HepG2 (cell line): Measurements from ENCODE around the gene CAPN11. TPM values are rescaled to one million over a fixed set of nuclear protein-coding genes. Genes with fewer than 3 reads are reported as not detected.

Source experiments
- ATAC-seq: fragments of 200-7000 bp; cut with Tn5 transposase; 3 replicates; pipeline ENCODE4 v1.9.1; 2020; ENCODE audit warnings: mild to moderate bottlenecking, moderate library complexity
- BruUV-seq: library from RNA; stranded (reverse); fragments of 400-500 nt; replicated peaks from 2 replicates; lab custom pipeline; 2021; lab: Mats Ljungman, UMichigan
- CTCF ChIA-PET: fragments of 300-600 bp; formaldehyde crosslinking; extraction: SDS; loops from one replicate; lab custom pipeline; 2021; ENCODE audit warnings: low total read pairs, inconsistent platforms, low intra/inter-chr PET ratio; lab: Yijun Ruan, JAX
- POLR2A ChIA-PET: fragments of 350-600 bp; sonication (Branson Sonifier 250); formaldehyde crosslinking; loops from one replicate; lab custom pipeline; 2020; ENCODE audit warnings: antibody characterized with exemption, inconsistent platforms; lab: Yijun Ruan, JAX
- DNase-seq: peaks from one replicate; pipeline ENCODE4 v3.0.0-alpha.2; 2015; ENCODE audit warnings: low spot score
- FAIRE-seq: peaks from 3 replicates; lab custom pipeline; 2011; peaks lifted over from hg19 to GRCh38; lab: Jason Lieb, UNC
- H2AFZ ChIP-seq: one replicate; pipeline ENCODE4 v1.6.1; 2011; ENCODE audit warnings: low read length, inconsistent platforms
- H3K27ac ChIP-seq: fragments of 300-600 bp; 3 replicates; pipeline ENCODE4 v1.8.0; 2011; ENCODE audit warnings: mixed run types, mild to moderate bottlenecking, mixed read lengths, low read length, inconsistent platforms; ENCODE audit not compliant: insufficient read depth; ENCODE audit errors: extremely low read length
- H3K27me3 ChIP-seq, 2 experiments: fragments of 200-600 bp in 1 of 2; 2 replicates in 1 of 2; 3 replicates in 1 of 2; pipeline versions ENCODE4 v1.6.0 to v1.8.0; 2011; ENCODE audit warnings: low read length in 2 of 2, mild to moderate bottlenecking in 2 of 2, moderate library complexity in 2 of 2, inconsistent platforms in 1 of 2; ENCODE audit not compliant: insufficient read depth in 2 of 2, control insufficient read depth in 1 of 2
- H3K36me3 ChIP-seq, 2 experiments: fragments of 200-600 bp in 1 of 2; replicated peaks in 1 of 2; 2 replicates in 1 of 2; 3 replicates in 1 of 2; pipeline versions ENCODE4 v1.5.1 to v1.8.0; 2011; ENCODE audit warnings: low read length in 2 of 2, inconsistent platforms in 1 of 2; ENCODE audit not compliant: insufficient read depth in 2 of 2, control insufficient read depth in 1 of 2
- H3K4me1 ChIP-seq: 2 replicates; pipeline ENCODE4 v1.5.1; 2012; ENCODE audit warnings: low read length, inconsistent platforms; ENCODE audit not compliant: insufficient read depth
- H3K4me2 ChIP-seq: 2 replicates; pipeline ENCODE4 v1.6.0; 2011; ENCODE audit warnings: low read depth, low read length, inconsistent platforms
- H3K4me3 ChIP-seq, 3 experiments: fragments of 200-600 bp in 1 of 3; sonication (generic), shearing (Covaris generic) in 1 of 3; replicated peaks in 1 of 3; 2 replicates each; pipeline ENCODE4 v1.5.1; 2011 to 2016; ENCODE audit warnings: low read length in 3 of 3, inconsistent platforms in 2 of 3, low read depth in 2 of 3, mild to moderate bottlenecking in 2 of 3, control low read depth in 1 of 3, mixed read lengths in 1 of 3; ENCODE audit not compliant: insufficient read depth in 1 of 3
- H3K79me2 ChIP-seq: one replicate; pipeline ENCODE4 v1.6.1; 2011; ENCODE audit warnings: low read length, inconsistent platforms; ENCODE audit not compliant: insufficient read depth
- H3K9ac ChIP-seq: 2 replicates; pipeline ENCODE4 v1.6.0; 2011; ENCODE audit warnings: mild to moderate bottlenecking, low read depth, low read length, inconsistent platforms; ENCODE audit not compliant: insufficient read depth
- H3K9me3 ChIP-seq: 2 replicates; pipeline ENCODE4 v1.5.1; 2012; ENCODE audit warnings: mild to moderate bottlenecking, low read length
- H4K20me1 ChIP-seq: 2 replicates; pipeline ENCODE4 v1.6.0; 2011; ENCODE audit warnings: inconsistent platforms, mild to moderate bottlenecking, low read length, moderate library complexity; ENCODE audit not compliant: insufficient read depth
- MEIS1 ChIP-seq: sonication (generic); formaldehyde crosslinking; IDR thresholded peaks from 2 replicates; pipeline ENCODE4 v1.9.0; 2021; ENCODE audit warnings: mild to moderate bottlenecking, missing genetic modification reagents, moderate library complexity, borderline replicate concordance
- PAXIP1 ChIP-seq: sonication (generic); formaldehyde crosslinking; conservative IDR thresholded peaks from 2 replicates; pipeline ENCODE4 v1.4.0; 2020; ENCODE audit warnings: mild to moderate bottlenecking, missing genetic modification reagents, moderate library complexity
- TFE3 ChIP-seq: IDR thresholded peaks from 2 replicates; pipeline ENCODE4 v1.6.1; 2016
- WGBS: methylation state at CpG from one replicate; pipeline ENCODE4 v1.1.6; 2017; ENCODE audit warnings: low lambda C conversion rate; 5-methylcytosine and 5-hydroxymethylcytosine counted together
- in situ Hi-C: cut with HindIII; loops from 2 replicates; pipeline ENCODE4 v1.10.0; 2017; ENCODE audit warnings: low pct_unique_long_range_greater_than_20kb; ENCODE audit not compliant: extremely low pct_ligation_motif_present
- intact Hi-C: fragments of 100-400 bp; cut with micrococcal nuclease; formaldehyde crosslinking; loops from one replicate; pipeline ENCODE4 v1.10.0; 2022; ENCODE audit not compliant: unreplicated experiment
- polyA plus RNA-seq, 8 experiments: library from polyadenylated mRNA; depleted of rRNA in 3 of 8; stranded (reverse) in 7 of 8; unstranded in 1 of 8; fragments of >200 nt; fragmentation: Illumina TruSeq in 4 of 8; extraction: Trizol in 4 of 8; gene quantifications; 2 replicates each; pipeline versions ENCODE4 v1.2.1 to v1.2.3, GENCODE V29; 2011 to 2016; ENCODE audit warnings: low read depth in 4 of 8, missing spikeins in 1 of 8, mixed read lengths in 1 of 8; ENCODE audit not compliant: insufficient read depth in 1 of 8
- total RNA-seq, 5 experiments: library from RNA; depleted of rRNA; stranded (reverse); fragments of >200 nt; fragmentation: Illumina TruSeq; extraction: Trizol; gene quantifications; 2 replicates each; pipeline ENCODE4 v1.2.3, GENCODE V29; 2016; ENCODE audit warnings: low read depth in 1 of 5

Gene CAPN11
- total and polyA plus RNA-seq, 2 of the 13 experiments (the other 11 are each of a cell fraction or from before 2014, with no cell fraction given), result 0.07 to 0.11 TPM

GRCh38 chr6:44119704-44120262 lies 38.8 kb upstream of the CAPN11 start:
- H3K36me3 ChIP-seq, result peaks cover 7 to 29% of the 10 kb centered on the region in 2 experiments

More at GRCh38 chr6:44119704-44120262, 38.8 kb upstream of the CAPN11 start:
- Histone ChIP-seq H3K4me3 (no peak overlapping the region), H3K9me3 (no peaks in the 10 kb centered on the region), H3K27me3 (no peaks in the 10 kb centered on the region), H4K20me1 (peaks cover 76% of the 10 kb centered on the region), H3K4me2 (peak overlapping the region; percentile 3; the same call in 1 of the 2 replicates), H3K9ac (0 out of 2 replicates have a peak overlapping the region, but pooled peaks have one; percentile 3), H2AFZ (no peak overlapping the region), H3K27ac (peak overlapping the region; percentile 18), H3K79me2 (peaks cover 99% of the 10 kb centered on the region), H3K4me1 (peaks cover 100% of the 10 kb centered on the region)
- ChIA-PET POLR2A (no interaction called here), CTCF (interaction anchor here (1.1 kb wide), 1 partner anchor 32 kb away, joined by 3 read pairs; no protein-coding TSS in a partner anchor)
- DNase-seq, result no peak
- no peak for FAIRE-seq
- WGBS, result 82% methylated on average over 5 of the region's 5 CpGs
- TF ChIP-seq MEIS1 (CRISPR knock-in tag) (0 out of 2 replicates have a peak, but pooled peaks have one; percentile 36), TFE3 (CRISPR knock-in tag) (no peak), PAXIP1 (CRISPR knock-in tag) (0 out of 2 replicates have a peak, but pooled peaks have one; percentile 11)
- intact Hi-C loops, result no loop called here
- no TSS peak for BruUV-seq
- peak; percentile 17; the same call in 1 of the 3 replicates for ATAC-seq
- in situ Hi-C loops, result no loop called here
